Lower leg skin (tissue), 3 donors: Measurements from ENCODE around the gene DPP6.

Experiments
- CTCF ChIP-seq, 3 donors: fragments of 450-650 bp; IDR thresholded peaks; one replicate each; pipeline ENCODE4 v1.5.1; 2016; ENCODE audit warnings: antibody characterized with exemption in 3 of 3, mild to moderate bottlenecking in 3 of 3, moderate library complexity in 2 of 3
- POLR2A ChIP-seq, 2 donors: fragments of 450-650 bp; IDR thresholded peaks; one replicate each; pipeline ENCODE4 v1.6.1; 2016 to 2017; ENCODE audit warnings: antibody characterized with exemption in 2 of 2, mild to moderate bottlenecking in 1 of 2, moderate library complexity in 1 of 2

GRCh38 chr7:154430640-154431039 is 378.4 kb downstream of the DPP6 start:
- TF ChIP-seq CTCF (IDR thresholded peaks at IDR 0.05) = no peak
- TF ChIP-seq POLR2A (IDR thresholded peaks at IDR 0.05) = no peak
